Endodermal cell (in vitro differentiated cells): ENCODE data around the gene NBEAL2. TPM values are rescaled to one million over a fixed set of nuclear protein-coding genes. Genes with fewer than 3 reads are reported as not detected.

ENCODE experiments used
- DNase-seq: peaks from one replicate; pipeline ENCODE4 v3.0.0-alpha.2; 2017
- H3K27ac ChIP-seq: 2 replicates; pipeline ENCODE4 v1.5.1; 2013; ENCODE audit warnings: mild to moderate bottlenecking, low read depth, low read length, moderate library complexity
- H3K27me3 ChIP-seq: 2 replicates; pipeline ENCODE4 v1.6.1; 2013; ENCODE audit warnings: mild to moderate bottlenecking, low read length, moderate library complexity; ENCODE audit not compliant: insufficient read depth, control insufficient read depth, poor library complexity, severe bottlenecking
- H3K36me3 ChIP-seq: 2 replicates; pipeline ENCODE4 v1.7.0; 2013; ENCODE audit warnings: mild to moderate bottlenecking, low read length, moderate library complexity; ENCODE audit not compliant: control insufficient read depth, insufficient read depth
- H3K4me1 ChIP-seq: one replicate; pipeline ENCODE4 v1.7.0; 2013; ENCODE audit warnings: low read length; ENCODE audit not compliant: control insufficient read depth, insufficient read depth
- H3K4me3 ChIP-seq: 2 replicates; pipeline ENCODE4 v1.5.1; 2013; ENCODE audit warnings: mild to moderate bottlenecking, low read length, moderate library complexity
- H3K9ac ChIP-seq: 2 replicates; pipeline ENCODE4 v1.6.1; 2013; ENCODE audit warnings: mild to moderate bottlenecking, low read length, moderate library complexity; ENCODE audit not compliant: poor library complexity, severe bottlenecking; ENCODE audit errors: extremely low read depth
- H3K9me3 ChIP-seq: 2 replicates; pipeline ENCODE4 v1.6.1; 2013; ENCODE audit warnings: mild to moderate bottlenecking, low read length, moderate library complexity; ENCODE audit not compliant: control insufficient read depth
- H3K27ac Mint-ChIP-seq: 2 replicates; pipeline ENCODE4 v1.8.0; 2020; ENCODE audit warnings: mixed read lengths
- H3K27me3 Mint-ChIP-seq: 2 replicates; pipeline ENCODE4 v1.8.0; 2021; ENCODE audit warnings: mild to moderate bottlenecking, mixed read lengths; ENCODE audit not compliant: insufficient read depth
- H3K36me3 Mint-ChIP-seq: 2 replicates; pipeline ENCODE4 v1.8.0; 2020; ENCODE audit warnings: low read depth, mixed read lengths
- H3K4me1 Mint-ChIP-seq: 2 replicates; pipeline ENCODE4 v1.8.0; 2020; ENCODE audit warnings: mixed read lengths
- H3K4me3 Mint-ChIP-seq: 2 replicates; pipeline ENCODE4 v1.8.0; 2020; ENCODE audit warnings: mild to moderate bottlenecking, moderate library complexity, mixed read lengths
- H3K9me3 Mint-ChIP-seq: 2 replicates; pipeline ENCODE4 v1.8.0; 2020; ENCODE audit warnings: mild to moderate bottlenecking, mixed read lengths
- CTCF ChIP-seq: fragments of 200-600 bp; sonication (generic); conservative IDR thresholded peaks from 2 replicates; pipeline ENCODE4 v1.5.0; 2021; ENCODE audit warnings: antibody characterized with exemption, mild to moderate bottlenecking
- WGBS, 2 experiments: methylation state at CpG; one replicate each; pipeline versions ENCODE4 v1.1.5 to v1.1.7; 2013; ENCODE audit warnings: missing lambda C conversion rate in 2 of 2, mixed read lengths in 1 of 2; ENCODE audit not compliant: insufficient coverage in 1 of 2, insufficient read length in 1 of 2; 5-methylcytosine and 5-hydroxymethylcytosine counted together
- total RNA-seq, 2 donors: library from RNA; stranded (reverse); fragmentation: NEBNext Ultra II Directional in 1 of 2; extraction: Animal tissue kit (Norgen Biotek cat#: 25700) in 1 of 2; gene quantifications; 2 replicates in 1 of 2; 3 replicates in 1 of 2; pipeline ENCODE4 v1.2.1, GENCODE V29; 2021

NBEAL2 gene
- total RNA-seq, 2 donors from 2014 or later = 59.2 to 64.0 TPM

- H3K9me3 ChIP-seq = no peaks in the 10 kb centered on the region
- no peak for TF ChIP-seq CTCF
- H3K4me3 ChIP-seq = no peak overlapping the region
- DNase-seq = peak; percentile 52
- H3K27ac Mint-ChIP-seq = peak overlapping the region; percentile 35
- H3K4me3 Mint-ChIP-seq = no peak overlapping the region
- H3K9ac ChIP-seq = no peak overlapping the region
- H3K36me3 ChIP-seq = peaks cover 36% of the 10 kb centered on the region
- peaks cover 7% of the 10 kb centered on the region for H3K4me1 Mint-ChIP-seq
- no peaks in the 10 kb centered on the region for H3K27me3 Mint-ChIP-seq
- no peak overlapping the region for H3K27ac ChIP-seq
- no peaks in the 10 kb centered on the region for H3K27me3 ChIP-seq
- H3K9me3 Mint-ChIP-seq = no peaks in the 10 kb centered on the region
- H3K36me3 Mint-ChIP-seq = peaks cover 20% of the 10 kb centered on the region
- H3K4me1 ChIP-seq = no peaks in the 10 kb centered on the region
- WGBS, 2 experiments = 94 to 98% methylated on average over 6 to 10 of the region's 10 CpGs
These were observed 33.1 kb downstream of the NBEAL2 start for GRCh38 chr3:47012342-47013230.

- Mint-ChIP-seq H3K4me1 (peaks cover 7% of the 10 kb centered on the region), H3K36me3 (peaks cover 21% of the 10 kb centered on the region), H3K9me3 (no peaks in the 10 kb centered on the region), H3K27me3 (no peaks in the 10 kb centered on the region), H3K27ac (no peak overlapping the region), H3K4me3 (no peak overlapping the region)
- Histone ChIP-seq H3K36me3 (peaks cover 40% of the 10 kb centered on the region), H3K9me3 (no peaks in the 10 kb centered on the region), H3K4me1 (peaks cover 1% of the 10 kb centered on the region), H3K27me3 (no peaks in the 10 kb centered on the region), H3K9ac (no peak overlapping the region), H3K4me3 (no peak overlapping the region), H3K27ac (no peak overlapping the region)
- no peak for TF ChIP-seq CTCF
- 91% methylated on average over 3 of the region's 3 CpGs; no CpG with 5 or more reads in 1 of the 2 experiments for WGBS, 2 experiments
- DNase-seq = peak; percentile 47
These were observed 33.8 kb downstream of the NBEAL2 start for GRCh38 chr3:47013231-47013630.

GRCh38 chr3:47014036-47014435 is 34.6 kb downstream of the NBEAL2 start:
- H3K27me3 ChIP-seq = no peaks in the 10 kb centered on the region
- Mint-ChIP-seq H3K9me3 (no peaks in the 10 kb centered on the region), H3K4me3 (no peak overlapping the region)

More at GRCh38 chr3:47014036-47014435, 34.6 kb downstream of the NBEAL2 start:
- no peak overlapping the region for H3K4me3 ChIP-seq
- H3K4me1 Mint-ChIP-seq = peaks cover 11% of the 10 kb centered on the region
- no peak for DNase-seq
- no peak overlapping the region for H3K9ac ChIP-seq
- H3K9me3 ChIP-seq = no peaks in the 10 kb centered on the region
- no peak for TF ChIP-seq CTCF
- H3K27ac Mint-ChIP-seq = no peak overlapping the region
- no peak overlapping the region for H3K27ac ChIP-seq
- H3K4me1 ChIP-seq = peaks cover 4% of the 10 kb centered on the region
- no peaks in the 10 kb centered on the region for H3K27me3 Mint-ChIP-seq
- peaks cover 26% of the 10 kb centered on the region for H3K36me3 Mint-ChIP-seq
- peaks cover 48% of the 10 kb centered on the region for H3K36me3 ChIP-seq
